HepG2 (cell line): ENCODE data around the gene EFCAB8. TPM values are rescaled to one million over a fixed set of nuclear protein-coding genes. Genes with fewer than 3 reads are reported as not detected.

Experiments
- ATAC-seq: fragments of 200-7000 bp; cut with Tn5 transposase; 3 replicates; pipeline ENCODE4 v1.9.1; 2020; ENCODE audit warnings: mild to moderate bottlenecking, moderate library complexity
- BruUV-seq: library from RNA; stranded (reverse); fragments of 400-500 nt; replicated peaks from 2 replicates; lab custom pipeline; 2021; lab: Mats Ljungman, UMichigan
- CTCF ChIA-PET: fragments of 300-600 bp; formaldehyde crosslinking; extraction: SDS; loops from one replicate; lab custom pipeline; 2021; ENCODE audit warnings: low total read pairs, inconsistent platforms, low intra/inter-chr PET ratio; lab: Yijun Ruan, JAX
- POLR2A ChIA-PET: fragments of 350-600 bp; sonication (Branson Sonifier 250); formaldehyde crosslinking; loops from one replicate; lab custom pipeline; 2020; ENCODE audit warnings: antibody characterized with exemption, inconsistent platforms; lab: Yijun Ruan, JAX
- DNase-seq: peaks from one replicate; pipeline ENCODE4 v3.0.0-alpha.2; 2015; ENCODE audit warnings: low spot score
- FAIRE-seq: peaks from 3 replicates; lab custom pipeline; 2011; peaks lifted over from hg19 to GRCh38; lab: Jason Lieb, UNC
- H2AFZ ChIP-seq: one replicate; pipeline ENCODE4 v1.6.1; 2011; ENCODE audit warnings: low read length, inconsistent platforms
- H3K27ac ChIP-seq: fragments of 300-600 bp; 3 replicates; pipeline ENCODE4 v1.8.0; 2011; ENCODE audit warnings: mixed run types, mild to moderate bottlenecking, mixed read lengths, low read length, inconsistent platforms; ENCODE audit not compliant: insufficient read depth; ENCODE audit errors: extremely low read length
- H3K27me3 ChIP-seq, 2 experiments: fragments of 200-600 bp in 1 of 2; 2 replicates in 1 of 2; 3 replicates in 1 of 2; pipeline versions ENCODE4 v1.6.0 to v1.8.0; 2011; ENCODE audit warnings: low read length in 2 of 2, mild to moderate bottlenecking in 2 of 2, moderate library complexity in 2 of 2, inconsistent platforms in 1 of 2; ENCODE audit not compliant: insufficient read depth in 2 of 2, control insufficient read depth in 1 of 2
- H3K36me3 ChIP-seq, 2 experiments: fragments of 200-600 bp in 1 of 2; replicated peaks in 1 of 2; 2 replicates in 1 of 2; 3 replicates in 1 of 2; pipeline versions ENCODE4 v1.5.1 to v1.8.0; 2011; ENCODE audit warnings: low read length in 2 of 2, inconsistent platforms in 1 of 2; ENCODE audit not compliant: insufficient read depth in 2 of 2, control insufficient read depth in 1 of 2
- H3K4me1 ChIP-seq: 2 replicates; pipeline ENCODE4 v1.5.1; 2012; ENCODE audit warnings: low read length, inconsistent platforms; ENCODE audit not compliant: insufficient read depth
- H3K4me2 ChIP-seq: 2 replicates; pipeline ENCODE4 v1.6.0; 2011; ENCODE audit warnings: low read depth, low read length, inconsistent platforms
- H3K4me3 ChIP-seq, 3 experiments: fragments of 200-600 bp in 1 of 3; sonication (generic), shearing (Covaris generic) in 1 of 3; replicated peaks in 1 of 3; 2 replicates each; pipeline ENCODE4 v1.5.1; 2011 to 2016; ENCODE audit warnings: low read length in 3 of 3, inconsistent platforms in 2 of 3, low read depth in 2 of 3, mild to moderate bottlenecking in 2 of 3, control low read depth in 1 of 3, mixed read lengths in 1 of 3; ENCODE audit not compliant: insufficient read depth in 1 of 3
- H3K79me2 ChIP-seq: one replicate; pipeline ENCODE4 v1.6.1; 2011; ENCODE audit warnings: low read length, inconsistent platforms; ENCODE audit not compliant: insufficient read depth
- H3K9ac ChIP-seq: 2 replicates; pipeline ENCODE4 v1.6.0; 2011; ENCODE audit warnings: mild to moderate bottlenecking, low read depth, low read length, inconsistent platforms; ENCODE audit not compliant: insufficient read depth
- H3K9me3 ChIP-seq: 2 replicates; pipeline ENCODE4 v1.5.1; 2012; ENCODE audit warnings: mild to moderate bottlenecking, low read length
- H4K20me1 ChIP-seq: 2 replicates; pipeline ENCODE4 v1.6.0; 2011; ENCODE audit warnings: inconsistent platforms, mild to moderate bottlenecking, low read length, moderate library complexity; ENCODE audit not compliant: insufficient read depth
- ELF3 ChIP-seq: IDR thresholded peaks from 2 replicates; pipeline ENCODE4 v1.6.1; 2016; ENCODE audit warnings: missing genetic modification reagents, missing compliant biosample characterization
- MAFK ChIP-seq, 2 experiments: IDR thresholded peaks in 1 of 2; conservative IDR thresholded peaks in 1 of 2; 2 replicates each; pipeline ENCODE4 v1.6.1; 2011; ENCODE audit warnings: improper control_type of control experiment in 2 of 2, low read length in 2 of 2
- SRY ChIP-seq: sonication (generic); formaldehyde crosslinking; IDR thresholded peaks from 2 replicates; pipeline ENCODE4 v1.8.0; 2022; ENCODE audit warnings: mild to moderate bottlenecking, missing genetic modification reagents
- SSRP1 ChIP-seq: IDR thresholded peaks from 2 replicates; pipeline ENCODE4 v1.6.1; 2016; ENCODE audit warnings: control low read depth
- TAF15 ChIP-seq: fragments of 200-400 bp; formaldehyde crosslinking; IDR thresholded peaks from one replicate; pipeline ENCODE4 v1.6.1; 2018; ENCODE audit warnings: mild to moderate bottlenecking, low read depth, low read length; ENCODE audit not compliant: poor library complexity, severe bottlenecking
- TBP ChIP-seq: sonication (generic); formaldehyde crosslinking; IDR thresholded peaks from 2 replicates; pipeline ENCODE4 v1.5.0; 2020; ENCODE audit warnings: missing genetic modification reagents
- TRIM22 ChIP-seq: fragments of 450-650 bp; IDR thresholded peaks from 2 replicates; pipeline ENCODE4 v1.6.1; 2017
- ZBED4 ChIP-seq: sonication (generic); formaldehyde crosslinking; IDR thresholded peaks from 2 replicates; pipeline ENCODE4 v1.4.0; 2020; ENCODE audit warnings: missing genetic modification reagents, borderline replicate concordance
- ZFP36L1 ChIP-seq: sonication (generic); formaldehyde crosslinking; IDR thresholded peaks from 2 replicates; pipeline ENCODE4 v1.8.0; 2022; ENCODE audit warnings: mild to moderate bottlenecking, missing genetic modification reagents, moderate library complexity
- ZNF263 ChIP-seq: sonication (generic); formaldehyde crosslinking; IDR thresholded peaks from 2 replicates; pipeline ENCODE4 v1.4.0; 2020; ENCODE audit warnings: missing genetic modification reagents
- ZNF547 ChIP-seq: sonication (generic); formaldehyde crosslinking; IDR thresholded peaks from 2 replicates; pipeline ENCODE4 v1.5.1; 2020; ENCODE audit warnings: mild to moderate bottlenecking, missing genetic modification reagents
- WGBS: methylation state at CpG from one replicate; pipeline ENCODE4 v1.1.6; 2017; ENCODE audit warnings: low lambda C conversion rate; 5-methylcytosine and 5-hydroxymethylcytosine counted together
- in situ Hi-C: cut with HindIII; loops from 2 replicates; pipeline ENCODE4 v1.10.0; 2017; ENCODE audit warnings: low pct_unique_long_range_greater_than_20kb; ENCODE audit not compliant: extremely low pct_ligation_motif_present
- intact Hi-C: fragments of 100-400 bp; cut with micrococcal nuclease; formaldehyde crosslinking; loops from one replicate; pipeline ENCODE4 v1.10.0; 2022; ENCODE audit not compliant: unreplicated experiment
- polyA plus RNA-seq, 8 experiments: library from polyadenylated mRNA; depleted of rRNA in 3 of 8; stranded (reverse) in 7 of 8; unstranded in 1 of 8; fragments of >200 nt; fragmentation: Illumina TruSeq in 4 of 8; extraction: Trizol in 4 of 8; gene quantifications; 2 replicates each; pipeline versions ENCODE4 v1.2.1 to v1.2.3, GENCODE V29; 2011 to 2016; ENCODE audit warnings: low read depth in 4 of 8, missing spikeins in 1 of 8, mixed read lengths in 1 of 8; ENCODE audit not compliant: insufficient read depth in 1 of 8
- total RNA-seq, 5 experiments: library from RNA; depleted of rRNA; stranded (reverse); fragments of >200 nt; fragmentation: Illumina TruSeq; extraction: Trizol; gene quantifications; 2 replicates each; pipeline ENCODE4 v1.2.3, GENCODE V29; 2016; ENCODE audit warnings: low read depth in 1 of 5
- TF ChIP-seq, protein P1 (sequence below): IDR thresholded peaks from 2 replicates; pipeline ENCODE4 v1.6.1; 2016
- TF ChIP-seq, protein P2 (sequence below): IDR thresholded peaks from 2 replicates; pipeline ENCODE4 v1.6.1; 2016; ENCODE audit warnings: low read depth

The EFCAB8 gene
- total and polyA plus RNA-seq, 2 of the 13 experiments (the other 11 are each of a cell fraction or from before 2014, with no cell fraction given): 0.15 to 0.22 TPM

- TF ChIP-seq ZBED4 (CRISPR knock-in tag) (no peak), SSRP1 (CRISPR knock-in tag) (peak; percentile 34; the same call in 1 of the 2 replicates)
- TF ChIP-seq, protein P1, sequence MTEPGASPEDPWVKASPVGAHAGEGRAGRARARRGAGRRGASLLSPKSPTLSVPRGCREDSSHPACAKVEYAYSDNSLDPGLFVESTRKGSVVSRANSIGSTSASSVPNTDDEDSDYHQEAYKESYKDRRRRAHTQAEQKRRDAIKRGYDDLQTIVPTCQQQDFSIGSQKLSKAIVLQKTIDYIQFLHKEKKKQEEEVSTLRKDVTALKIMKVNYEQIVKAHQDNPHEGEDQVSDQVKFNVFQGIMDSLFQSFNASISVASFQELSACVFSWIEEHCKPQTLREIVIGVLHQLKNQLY: no peak
Measured at GRCh38 chr20:33006776-33007375, 148.2 kb downstream of the EFCAB8 start (continued).

- in situ Hi-C loops: no loop called here
- ChIA-PET POLR2A (interaction anchor here (0.9 to 2.8 kb wide), 5 partner anchors 9 to 35 kb away, joined by 3 to 16 read pairs (median 8); no protein-coding TSS in a partner anchor), CTCF (interaction anchor here (1.3 kb wide), 1 partner anchor 26 kb away, joined by 3 read pairs; no protein-coding TSS in a partner anchor)
- H3K9ac ChIP-seq: peak within 1 kb of the TSS; percentile 87
- H3K9me3 ChIP-seq: no peaks in the 10 kb centered on the region
- peaks cover 37% of the 10 kb centered on the region for H3K79me2 ChIP-seq
- H3K36me3 ChIP-seq: peaks cover 15 to 27% of the 10 kb centered on the region in 2 experiments
- BruUV-seq: TSS peak; percentile 52
- intact Hi-C loops: loop anchor here (1.0 to 10.0 kb wide), 4 partner anchors 15 to 213 kb away; no protein-coding TSS in a partner anchor
- peak within 1 kb of the TSS; percentile 90 for H3K27ac ChIP-seq
- peak within 1 kb of the TSS; percentile 91 for H3K4me2 ChIP-seq
- no peaks in the 10 kb centered on the region for H4K20me1 ChIP-seq
- peak within 1 kb of the TSS; percentile 50 to 79 (median 68) for H3K4me3 ChIP-seq
- H2AFZ ChIP-seq: no peak within 1 kb of the TSS
- DNase-seq: peak; percentile 97
- WGBS: 26% methylated on average over 8 of the region's 11 CpGs
- FAIRE-seq: peak; percentile 77
- ATAC-seq: peak; percentile 74
- H3K27me3 ChIP-seq: no peaks in the 10 kb centered on the region; a peak in 1 of 5 replicates
- peaks cover 89% of the 10 kb centered on the region for H3K4me1 ChIP-seq
- TF ChIP-seq TAF15 (peak; percentile 10), SRY (CRISPR knock-in tag) (0 out of 2 replicates have a peak, but pooled peaks have one; percentile 70), TRIM22 (no peak), ZFP36L1 (no peak), ELF3 (peak; percentile 85), ZNF263 (CRISPR knock-in tag) (peak; percentile 69; the same call in 1 of the 2 replicates), TBP (CRISPR knock-in tag) (no peak), MAFK (conservative IDR thresholded peaks at IDR 0.05 in 1 of 2, IDR thresholded peaks at IDR 0.05 in 1 of 2; ENCODE audit: low read length in 2 of 2) (no peak), ZNF547 (peak; percentile 93)
- TF ChIP-seq, protein P2, sequence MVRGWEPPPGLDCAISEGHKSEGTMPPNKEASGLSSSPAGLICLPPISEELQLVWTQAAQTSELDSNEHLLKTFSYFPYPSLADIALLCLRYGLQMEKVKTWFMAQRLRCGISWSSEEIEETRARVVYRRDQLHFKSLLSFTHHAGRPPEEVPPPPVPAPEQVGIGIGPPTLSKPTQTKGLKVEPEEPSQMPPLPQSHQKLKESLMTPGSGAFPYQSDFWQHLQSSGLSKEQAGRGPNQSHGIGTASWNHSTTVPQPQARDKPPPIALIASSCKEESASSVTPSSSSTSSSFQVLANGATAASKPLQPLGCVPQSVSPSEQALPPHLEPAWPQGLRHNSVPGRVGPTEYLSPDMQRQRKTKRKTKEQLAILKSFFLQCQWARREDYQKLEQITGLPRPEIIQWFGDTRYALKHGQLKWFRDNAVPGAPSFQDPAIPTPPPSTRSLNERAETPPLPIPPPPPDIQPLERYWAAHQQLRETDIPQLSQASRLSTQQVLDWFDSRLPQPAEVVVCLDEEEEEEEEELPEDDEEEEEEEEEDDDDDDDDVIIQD (CRISPR knock-in tag): peak; percentile 83
Measured at GRCh38 chr20:33007376-33008335, 148.9 kb downstream of the EFCAB8 start, which contains the start of gene BPIFB2. Gene BPIFB2, plus strand, starts transcription at chr20:33007704. Its CDS starts 871 bp downstream, at chr20:33008575.
